Heart left ventricle (tissue), 16 donors: ENCODE data around the gene TP53. TPM values are rescaled to one million over a fixed set of nuclear protein-coding genes. Genes with fewer than 3 reads are reported as not detected.

ENCODE experiments used
- ATAC-seq, 4 donors: fragments of 200-7000 bp; cut with Tn5 transposase; one replicate each; pipeline ENCODE4 v1.9.1; 2020 to 2022; ENCODE audit warnings: moderate library complexity in 4 of 4, mild to moderate bottlenecking in 3 of 4, moderate number of reproducible peaks in 1 of 4
- DNase-seq, 5 donors: peaks; one replicate each; pipeline ENCODE4 v3.0.0-alpha.2; 2020
- H3K27ac ChIP-seq, 12 donors: fragments of 200-600 bp; sonication (generic) in 4 of 12; one replicate each; pipeline versions ENCODE4 v1.5.0 to v1.8.0; 2016 to 2022; ENCODE audit warnings: mild to moderate bottlenecking in 2 of 12
- H3K27me3 ChIP-seq, 9 donors: fragments of 200-600 bp; sonication (generic) in 2 of 9; one replicate each; pipeline versions ENCODE4 v1.5.1 to v1.8.0; 2016 to 2022; ENCODE audit warnings: mild to moderate bottlenecking in 3 of 9
- H3K36me3 ChIP-seq, 9 donors: fragments of 200-600 bp; sonication (generic) in 2 of 9; one replicate each; pipeline versions ENCODE4 v1.5.0 to v1.8.0; 2018 to 2022; ENCODE audit warnings: mild to moderate bottlenecking in 2 of 9
- H3K4me1 ChIP-seq, 12 donors: fragments of 200-600 bp; sonication (generic) in 4 of 12; one replicate each; pipeline versions ENCODE4 v1.5.0 to v1.8.0; 2016 to 2022; ENCODE audit warnings: mild to moderate bottlenecking in 3 of 12
- H3K4me3 ChIP-seq, 12 donors: fragments of 200-600 bp; sonication (generic) in 4 of 12; one replicate each; pipeline versions ENCODE4 v1.5.0 to v1.8.0; 2017 to 2022; ENCODE audit warnings: mild to moderate bottlenecking in 9 of 12, moderate library complexity in 4 of 12
- H3K9me3 ChIP-seq, 12 donors: fragments of 200-600 bp; sonication (generic) in 4 of 12; one replicate each; pipeline versions ENCODE4 v1.5.0 to v1.8.0; 2016 to 2022; ENCODE audit warnings: mild to moderate bottlenecking in 1 of 12
- POLR2A ChIP-seq, 2 donors: fragments of 450-650 bp; IDR thresholded peaks; one replicate each; pipeline ENCODE4 v1.6.1; 2017; ENCODE audit warnings: antibody characterized with exemption in 2 of 2, mild to moderate bottlenecking in 2 of 2, moderate library complexity in 2 of 2
- WGBS, 4 donors: extraction: QIAGEN DNeasy Blood & Tissue Kit in 2 of 4; methylation state at CpG; one replicate each; pipeline versions ENCODE4 v1.1.5 to v1.1.7; 2013 to 2018; 5-methylcytosine and 5-hydroxymethylcytosine counted together
- intact Hi-C, 10 donors: fragments of 100-400 bp; cut with DNase I; formaldehyde crosslinking; loops; one replicate each; pipeline versions ENCODE4 v1.11.1 to v1.14.2; 2022
- polyA plus RNA-seq, 2 donors: library from polyadenylated mRNA; stranded (reverse); fragments of 200-250 nt; gene quantifications; one replicate each; pipeline ENCODE4 v1.2.3, GENCODE V29; 2013
- total RNA-seq, 9 donors: library from RNA; depleted of rRNA in 2 of 9; stranded (reverse); fragments of >200 nt in 2 of 9; fragmentation: NEBNext Ultra II Directional in 3 of 9; extraction: Animal tissue kit (Norgen Biotek cat#: 25700) in 3 of 9; gene quantifications; one replicate each; pipeline versions ENCODE4 v1.1.0 to v1.2.4, GENCODE V29; 2016 to 2023
- TF ChIP-seq, protein P1 (sequence below), 12 donors: fragments of 200-600 bp; sonication (generic) in 4 of 12; IDR thresholded peaks; one replicate each; pipeline versions ENCODE4 v1.5.0 to v1.8.0; 2018 to 2022; ENCODE audit warnings: antibody characterized with exemption in 12 of 12, mild to moderate bottlenecking in 5 of 12
- donor health status: ischemic (EF 13 %, LVEDD 7.1; RV severe dilation, severe dysfunction).
- donor health status: healthy with polysubstance abuse.
- donor health status: DM: no; HTN: yes; CAD: no.
- donor health status: DM: no; HTN: no; CAD: no.
- donor health status: ischemic (EF 25% LVEDD 6.9; RV normal size, moderate dysfunction).
- donor health status: ischemic (EF 25% LVEDD 5.7; RV mildly dilated, moderate dysfunction).
- donor health status: healthy.
- donor health status: DM: yes; HTN: yes; CAD: no.
- donor health status: ischemic (EF 35%, LVEDD 5.7; RV mildly dilated, moderate dysfunction).
- donor health status: nonischemic (EF 11% LVEDD 7.7; RV severe dilation, severe dysfunction).
- donor health status: DM: yes; HTN: yes; CAD: no.
- donor health status: PGD.
- donor health status: ischemic (EF 29% LVEDD 5.4; RV normal size, mild dysfunction).
- donor health status: nonischemic (EF 23%, LVEDD 6.1; RV moderate dilation, normal function).

Gene TP53
- total and polyA plus RNA-seq, 11 donors, result 6.8 to 44.6 (median 12.5) TPM

DNA sequence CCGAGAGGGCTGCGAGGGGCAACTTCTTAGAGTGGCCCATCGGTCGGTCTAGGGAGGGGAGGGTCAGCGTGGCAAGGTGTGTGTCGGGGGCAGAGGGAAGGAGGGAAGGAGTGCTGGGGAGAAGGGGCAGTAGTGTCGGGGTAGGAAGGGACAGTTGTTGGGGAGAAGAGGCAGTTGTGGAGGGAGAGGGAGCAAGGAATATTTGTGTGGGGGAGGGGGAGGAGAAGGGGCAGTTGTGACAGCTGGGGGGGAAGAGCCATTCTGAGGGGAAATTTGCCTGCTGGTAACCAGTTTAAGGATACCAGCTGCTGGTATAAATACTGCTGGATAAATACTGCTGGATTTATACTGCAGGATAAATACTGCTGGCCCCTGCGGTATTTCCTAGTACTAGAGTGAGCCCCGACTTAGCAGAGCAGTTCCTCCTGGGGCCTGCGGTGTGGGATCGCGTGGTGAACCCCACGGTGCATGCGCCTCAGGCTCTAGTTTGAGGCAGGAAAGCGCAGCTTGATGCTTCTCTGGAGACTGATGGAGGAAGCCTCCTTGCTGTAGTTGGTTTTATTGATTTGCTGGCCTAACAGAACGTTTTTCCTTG is 30.6 kb upstream of the TP53 start:
- Histone ChIP-seq H3K4me3 (peak overlapping the region; percentile 11 to 85 (median 59)), H3K27me3 (peaks cover 0 to 50% (median 18%) of the 10 kb centered on the region in 9 donors), H3K36me3 (no peaks in the 10 kb centered on the region), H3K9me3 (no peaks in the 10 kb centered on the region), H3K27ac (peak overlapping the region in 3 of 12 donors; percentile 56 to 69 (median 68)), H3K4me1 (peaks cover 0 to 21% (median 8%) of the 10 kb centered on the region in 12 donors)
- no peak for DNase-seq
- WGBS, 4 donors, result 9 to 17% (median 14%) methylated on average over 15 to 16 of the region's 16 CpGs
- TF ChIP-seq, protein P1, sequence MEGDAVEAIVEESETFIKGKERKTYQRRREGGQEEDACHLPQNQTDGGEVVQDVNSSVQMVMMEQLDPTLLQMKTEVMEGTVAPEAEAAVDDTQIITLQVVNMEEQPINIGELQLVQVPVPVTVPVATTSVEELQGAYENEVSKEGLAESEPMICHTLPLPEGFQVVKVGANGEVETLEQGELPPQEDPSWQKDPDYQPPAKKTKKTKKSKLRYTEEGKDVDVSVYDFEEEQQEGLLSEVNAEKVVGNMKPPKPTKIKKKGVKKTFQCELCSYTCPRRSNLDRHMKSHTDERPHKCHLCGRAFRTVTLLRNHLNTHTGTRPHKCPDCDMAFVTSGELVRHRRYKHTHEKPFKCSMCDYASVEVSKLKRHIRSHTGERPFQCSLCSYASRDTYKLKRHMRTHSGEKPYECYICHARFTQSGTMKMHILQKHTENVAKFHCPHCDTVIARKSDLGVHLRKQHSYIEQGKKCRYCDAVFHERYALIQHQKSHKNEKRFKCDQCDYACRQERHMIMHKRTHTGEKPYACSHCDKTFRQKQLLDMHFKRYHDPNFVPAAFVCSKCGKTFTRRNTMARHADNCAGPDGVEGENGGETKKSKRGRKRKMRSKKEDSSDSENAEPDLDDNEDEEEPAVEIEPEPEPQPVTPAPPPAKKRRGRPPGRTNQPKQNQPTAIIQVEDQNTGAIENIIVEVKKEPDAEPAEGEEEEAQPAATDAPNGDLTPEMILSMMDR (IDR thresholded peaks at IDR 0.05), result no peak
- no peak for TF ChIP-seq POLR2A (IDR thresholded peaks at IDR 0.05)
- ATAC-seq, result no peak
- intact Hi-C loops, result loop anchor here in 1 of 10 donors (2.0 kb wide), 1 partner anchor 29 kb away; the partner anchor contains the start of gene WRAP53

DNA sequence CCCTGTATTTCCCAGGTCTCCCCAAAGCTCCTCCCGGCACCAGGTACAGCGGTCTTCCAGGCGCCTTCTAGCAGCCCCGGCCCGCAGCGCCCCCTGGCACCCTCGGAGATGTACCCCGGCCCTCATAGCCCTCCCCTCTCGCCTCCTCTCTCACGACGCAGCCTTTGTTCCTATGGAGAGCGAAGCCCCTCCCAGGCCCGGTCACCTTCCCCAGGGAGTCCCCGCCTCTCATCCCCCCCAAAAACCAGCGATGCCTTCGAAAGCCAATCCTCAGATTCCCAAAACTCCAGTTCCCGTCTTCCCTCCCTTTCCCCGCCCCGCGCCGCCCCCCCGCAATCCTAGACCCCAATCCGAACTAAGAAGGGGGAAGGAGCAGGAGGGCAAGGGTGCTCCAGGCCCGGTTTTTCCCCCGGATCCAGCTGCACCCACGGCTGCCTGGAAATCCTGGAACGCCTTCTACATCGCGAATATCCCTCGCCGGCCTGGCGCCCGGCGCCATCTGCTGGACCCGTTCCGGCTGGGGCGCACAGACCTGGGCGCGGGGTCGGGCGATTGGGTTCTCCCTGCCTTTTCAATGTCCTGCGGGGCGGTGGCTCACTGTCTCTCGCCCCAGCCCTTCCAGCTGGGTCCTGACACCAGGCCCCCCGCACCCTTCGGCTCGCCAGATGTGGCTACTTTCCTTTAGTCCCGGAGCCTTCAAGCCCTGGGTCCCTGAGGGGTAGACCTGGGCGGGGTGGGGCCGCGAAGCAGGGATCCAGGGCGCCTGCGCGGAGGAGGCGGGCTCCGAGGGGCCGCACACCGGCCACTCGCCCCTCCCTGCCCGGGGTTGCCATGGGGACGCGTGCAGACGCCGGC is 29.8 kb upstream of the TP53 start, which contains the start of gene DNAH2:
Gene DNAH2, plus strand, starts transcription at position 844 of the 855 bp plus-strand sequence. CDS start 1,991 bp downstream, outside the sequence.
- H3K27ac ChIP-seq, result peak within 1 kb of the TSS in 4 of 12 donors; percentile 43 to 69 (median 62)
- DNase-seq (peak; percentile 74 to 87 (median 79)), ATAC-seq (peak; percentile 78 to 92 (median 88))
- peaks cover 0 to 21% (median 8%) of the 10 kb centered on the region in 12 donors for H3K4me1 ChIP-seq
- H3K27me3 ChIP-seq, result peaks cover 0 to 54% (median 18%) of the 10 kb centered on the region in 9 donors
- H3K9me3 ChIP-seq, result no peaks in the 10 kb centered on the region
- H3K36me3 ChIP-seq, result no peaks in the 10 kb centered on the region
- intact Hi-C loops, result loop anchor here in 1 of 10 donors (2.0 kb wide), 1 partner anchor 28 kb away; the partner anchor contains the start of gene WRAP53
- 1% methylated on average over 47 to 64 of the region's 64 CpGs for WGBS, 4 donors
- peak in 1 of 2 donors; percentile 22 for TF ChIP-seq POLR2A (IDR thresholded peaks at IDR 0.05)
- TF ChIP-seq, protein P1 (IDR thresholded peaks at IDR 0.05), result peak; percentile 1 to 64 (median 44)
- peak within 1 kb of the TSS; percentile 11 to 85 (median 59) for H3K4me3 ChIP-seq

DNA sequence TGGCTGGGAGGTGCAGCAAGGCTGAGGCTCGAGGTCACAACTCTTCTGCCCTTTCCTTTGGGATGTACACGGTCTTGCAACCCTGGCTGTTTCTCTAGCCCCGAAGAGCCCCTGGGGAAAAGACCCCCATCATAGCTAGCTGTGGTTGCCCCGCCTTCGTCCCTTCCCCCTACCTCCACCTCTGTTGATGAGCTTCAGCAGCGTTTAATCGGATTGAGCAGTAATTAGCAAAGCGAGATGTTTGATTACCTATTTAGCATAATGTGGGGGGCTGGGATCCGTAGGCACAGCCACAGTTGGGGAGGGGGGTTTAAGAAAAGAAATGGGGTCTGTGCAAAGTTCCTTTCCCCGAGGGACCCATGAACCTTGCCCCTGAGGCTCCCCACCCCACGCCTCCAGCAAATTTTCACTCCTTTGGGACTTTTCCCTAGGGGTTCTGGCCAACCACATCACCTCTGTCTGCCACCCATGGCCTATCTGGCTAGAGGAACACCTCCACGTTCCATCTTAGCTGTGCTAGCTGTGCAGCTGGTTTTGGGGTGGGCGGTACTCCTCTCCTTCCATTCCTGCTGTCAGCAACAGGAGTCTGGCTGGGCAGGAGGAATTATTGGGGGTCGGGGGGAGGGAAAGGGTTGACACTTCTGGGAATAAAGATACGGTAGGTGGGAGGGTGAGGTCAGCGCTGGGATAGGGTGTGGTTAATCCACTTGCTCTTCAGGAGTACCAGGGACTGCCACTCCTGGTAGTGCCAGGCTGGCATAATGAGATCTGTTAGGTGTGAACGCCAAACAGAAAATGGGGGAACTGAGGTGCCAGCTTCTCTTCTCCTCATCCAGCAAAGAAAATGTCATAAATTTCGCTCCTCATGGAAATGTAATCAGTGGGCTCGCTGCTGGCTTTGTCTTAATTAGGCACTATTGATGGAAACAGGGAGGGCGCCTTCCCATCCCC is 28.9 kb upstream of the TP53 start:
- DNase-seq (no peak), ATAC-seq (no peak)
- H3K4me1 ChIP-seq, result peaks cover 0 to 21% (median 8%) of the 10 kb centered on the region in 12 donors
- peak overlapping the region; percentile 11 to 85 (median 59) for H3K4me3 ChIP-seq
- H3K9me3 ChIP-seq, result no peaks in the 10 kb centered on the region
- TF ChIP-seq POLR2A (IDR thresholded peaks at IDR 0.05), result no peak
- TF ChIP-seq, protein P1 (IDR thresholded peaks at IDR 0.05), result no peak
- WGBS, 4 donors, result 43 to 51% (median 45%) methylated on average over 20 of the region's 20 CpGs
- peak overlapping the region in 1 of 12 donors; percentile 68 for H3K27ac ChIP-seq
- intact Hi-C loops, result loop anchor here in 1 of 10 donors (2.0 kb wide), 1 partner anchor 27 kb away; the partner anchor contains the start of gene WRAP53
- H3K36me3 ChIP-seq, result no peaks in the 10 kb centered on the region
- peaks cover 0 to 61% (median 24%) of the 10 kb centered on the region in 9 donors for H3K27me3 ChIP-seq
